BJ (cell line): ENCODE measurements around the gene GOLGA6B. TPM values are rescaled to one million over a fixed set of nuclear protein-coding genes. Genes with fewer than 3 reads are reported as not detected.

Source experiments
- CTCF ChIA-PET: fragments of 350-600 bp; formaldehyde crosslinking; extraction: SDS; loops from one replicate; lab custom pipeline; 2021; ENCODE audit warnings: antibody characterized with exemption, inconsistent platforms; lab: Yijun Ruan, JAX
- POLR2A ChIA-PET: fragments of 300-600 bp; sonication (Branson Sonifier 250); formaldehyde crosslinking; extraction: SDS; loops from one replicate; lab custom pipeline; 2021; ENCODE audit warnings: antibody characterized with exemption; lab: Charles Lee
- DNase-seq: peaks from one replicate; pipeline ENCODE4 v3.0.0-alpha.2; 2011; ENCODE audit warnings: low read depth
- H3K27me3 ChIP-seq: 2 replicates; pipeline ENCODE4 v1.6.0; 2011; ENCODE audit warnings: low read length; ENCODE audit not compliant: control insufficient read depth, insufficient read depth
- H3K36me3 ChIP-seq: 2 replicates; pipeline ENCODE4 v1.5.1; 2011; ENCODE audit warnings: low read length; ENCODE audit not compliant: control insufficient read depth, insufficient read depth
- H3K4me3 ChIP-seq: 2 replicates; pipeline ENCODE4 v1.5.1; 2011; ENCODE audit warnings: low read depth, mild to moderate bottlenecking, control low read depth, low read length
- polyA plus RNA-seq: library from polyadenylated mRNA; depleted of rRNA; stranded (reverse); fragments of >200 nt; gene quantifications from 2 replicates; pipeline ENCODE4 v1.2.3, GENCODE V29; 2011
- TF ChIP-seq, protein P1 (sequence below): IDR thresholded peaks from 2 replicates; pipeline ENCODE4 v1.5.1; 2011; ENCODE audit warnings: low read depth, mild to moderate bottlenecking, control low read depth, inconsistent platforms, low read length, moderate library complexity; ENCODE audit not compliant: insufficient read depth

GOLGA6B gene
- polyA plus RNA-seq, 1 experiment: not detected

DNA sequence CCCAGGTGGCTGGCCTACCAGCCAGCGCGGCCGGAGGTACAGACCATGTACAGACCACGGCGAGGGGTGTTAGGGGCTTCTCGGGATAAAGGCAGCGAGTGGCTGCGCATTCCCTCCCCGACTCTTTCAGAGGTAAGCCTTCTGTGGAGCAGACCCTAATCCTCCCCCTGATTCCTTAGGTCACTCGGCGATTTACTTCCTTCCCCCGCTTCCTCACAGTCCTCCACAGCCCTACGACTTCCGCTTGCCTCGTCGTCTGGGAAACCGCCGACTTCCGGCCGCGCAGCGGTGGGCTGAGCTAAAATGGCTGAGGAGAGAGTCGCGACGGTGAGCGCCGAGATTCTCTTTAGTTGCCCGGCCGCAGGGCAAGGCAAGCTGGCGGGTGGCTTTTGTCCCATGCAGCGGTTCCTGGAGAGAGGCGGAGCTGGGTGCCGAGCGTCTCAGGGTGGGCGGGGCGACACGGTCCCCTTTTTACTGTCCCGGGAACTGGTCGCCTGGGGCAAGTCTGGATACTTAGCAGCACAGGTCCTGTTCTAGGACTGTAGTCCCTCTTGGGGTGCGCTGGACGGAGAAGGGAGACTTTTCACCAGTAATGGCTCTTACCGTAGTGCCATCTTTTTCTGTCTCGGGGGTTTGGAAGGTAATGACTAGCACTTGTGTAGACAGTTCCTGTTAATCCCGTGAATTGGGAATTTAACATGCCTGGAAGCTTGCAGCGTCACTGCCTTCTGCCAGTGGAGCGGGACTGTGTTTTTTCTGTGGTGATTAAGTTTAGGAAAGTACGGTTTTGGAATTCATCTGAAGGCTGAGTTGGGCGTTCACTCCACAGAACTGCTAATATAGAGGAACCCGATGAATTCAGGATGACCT lies 31.7 kb downstream of the GOLGA6B start, which contains the start of the genes BBS4 and HIGD2B:
BBS4 (plus strand) TSS at position 283 of the 870 bp plus-strand sequence; CDS start at position 304, 21 bp downstream.
HIGD2B (minus strand) TSS at position 258 of the 870 bp plus-strand sequence. CDS start 9,808 bp downstream, outside the sequence.
- Histone ChIP-seq H3K27me3 (no peaks in the 10 kb centered on the region), H3K36me3 (no peaks in the 10 kb centered on the region), H3K4me3 (peak within 1 kb of the TSS; percentile 59)
- TF ChIP-seq, protein P1, sequence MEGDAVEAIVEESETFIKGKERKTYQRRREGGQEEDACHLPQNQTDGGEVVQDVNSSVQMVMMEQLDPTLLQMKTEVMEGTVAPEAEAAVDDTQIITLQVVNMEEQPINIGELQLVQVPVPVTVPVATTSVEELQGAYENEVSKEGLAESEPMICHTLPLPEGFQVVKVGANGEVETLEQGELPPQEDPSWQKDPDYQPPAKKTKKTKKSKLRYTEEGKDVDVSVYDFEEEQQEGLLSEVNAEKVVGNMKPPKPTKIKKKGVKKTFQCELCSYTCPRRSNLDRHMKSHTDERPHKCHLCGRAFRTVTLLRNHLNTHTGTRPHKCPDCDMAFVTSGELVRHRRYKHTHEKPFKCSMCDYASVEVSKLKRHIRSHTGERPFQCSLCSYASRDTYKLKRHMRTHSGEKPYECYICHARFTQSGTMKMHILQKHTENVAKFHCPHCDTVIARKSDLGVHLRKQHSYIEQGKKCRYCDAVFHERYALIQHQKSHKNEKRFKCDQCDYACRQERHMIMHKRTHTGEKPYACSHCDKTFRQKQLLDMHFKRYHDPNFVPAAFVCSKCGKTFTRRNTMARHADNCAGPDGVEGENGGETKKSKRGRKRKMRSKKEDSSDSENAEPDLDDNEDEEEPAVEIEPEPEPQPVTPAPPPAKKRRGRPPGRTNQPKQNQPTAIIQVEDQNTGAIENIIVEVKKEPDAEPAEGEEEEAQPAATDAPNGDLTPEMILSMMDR: no peak
- CTCF ChIA-PET: interaction anchor here (0.7 to 1.7 kb wide), 7 partner anchors 11 to 370 kb away, joined by 3 to 4 read pairs (median 3); no protein-coding TSS in a partner anchor
- POLR2A ChIA-PET: interaction anchor here (0.6 to 0.9 kb wide), 2 partner anchors 16 to 22 kb away, joined by 3 to 5 read pairs; no protein-coding TSS in a partner anchor
- DNase-seq: peak; percentile 49

DNA sequence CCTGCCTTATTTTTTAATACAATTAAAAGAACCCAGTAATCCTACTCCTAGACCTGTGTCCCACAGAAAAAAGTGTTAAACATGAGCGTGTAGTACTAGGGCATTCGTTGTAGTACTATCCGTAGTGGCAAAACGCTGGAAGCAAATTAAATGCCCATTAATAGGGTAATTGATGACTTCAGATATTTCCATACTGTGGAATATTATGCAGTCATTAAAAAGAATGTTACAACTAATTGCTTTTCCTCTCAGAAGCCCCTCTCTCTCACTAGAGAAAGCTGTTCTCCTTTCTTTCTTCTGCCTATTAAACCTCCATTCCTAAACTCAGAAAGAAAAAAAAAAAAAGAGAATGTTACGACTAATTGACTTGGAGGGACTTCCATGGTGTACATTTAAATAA lies 34.2 kb downstream of the GOLGA6B start:
- Histone ChIP-seq H3K36me3 (no peaks in the 10 kb centered on the region), H3K27me3 (no peaks in the 10 kb centered on the region), H3K4me3 (no peak overlapping the region)
- CTCF ChIA-PET: interaction anchor here (0.5 to 1.5 kb wide), 3 partner anchors 9 to 1422 kb away, joined by 3 to 4 read pairs (median 3); no protein-coding TSS in a partner anchor
- DNase-seq: no peak
- POLR2A ChIA-PET: no interaction called here
- TF ChIP-seq, protein P1: no peak

DNA sequence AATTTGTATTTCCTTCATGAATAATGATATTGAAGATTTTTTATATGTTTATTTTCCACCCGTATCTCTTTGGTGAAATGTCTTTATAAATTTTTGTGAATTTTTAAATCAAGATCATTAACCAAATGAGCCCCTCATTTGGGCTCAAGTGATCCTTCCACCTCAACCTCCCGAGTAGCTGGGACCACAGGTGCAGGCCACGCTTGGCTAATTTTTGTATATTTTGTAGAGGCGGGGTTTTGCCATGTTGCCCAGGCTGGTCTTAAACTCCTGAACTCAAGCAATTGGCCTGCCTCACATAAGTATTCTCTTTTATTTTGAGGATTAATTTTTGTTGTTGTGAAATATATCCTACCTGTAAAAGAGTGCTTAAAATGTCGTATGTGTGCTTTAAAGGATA lies 36.4 kb downstream of the GOLGA6B start:
- no peak for DNase-seq
- Histone ChIP-seq H3K27me3 (no peaks in the 10 kb centered on the region), H3K36me3 (no peaks in the 10 kb centered on the region), H3K4me3 (no peak overlapping the region)
- POLR2A ChIA-PET: no interaction called here
- TF ChIP-seq, protein P1: no peak
- CTCF ChIA-PET: no interaction called here

DNA sequence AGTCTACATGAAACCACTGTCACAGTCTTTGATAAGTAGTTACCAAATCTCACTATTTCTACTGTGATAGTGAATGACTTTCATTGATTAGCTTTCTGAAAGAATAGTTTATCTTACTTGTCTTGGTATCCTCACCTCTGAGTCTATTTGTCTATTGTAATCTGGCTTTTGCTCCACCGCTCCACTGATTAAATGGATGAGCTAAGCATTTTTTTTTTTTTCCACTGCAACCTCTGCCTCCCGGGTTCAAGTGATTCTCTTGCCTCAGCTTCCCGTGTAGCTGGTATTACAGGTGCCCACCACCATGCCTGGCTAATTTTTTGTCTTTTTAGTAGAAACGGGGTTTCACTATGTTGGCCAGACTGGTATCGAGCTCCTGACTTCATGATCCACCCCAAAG lies 44.4 kb downstream of the GOLGA6B start:
- TF ChIP-seq, protein P1: no peak
- ChIA-PET POLR2A (no interaction called here), CTCF (no interaction called here)
- Histone ChIP-seq H3K4me3 (no peak overlapping the region), H3K27me3 (no peaks in the 10 kb centered on the region), H3K36me3 (no peaks in the 10 kb centered on the region)
- DNase-seq: no peak

DNA sequence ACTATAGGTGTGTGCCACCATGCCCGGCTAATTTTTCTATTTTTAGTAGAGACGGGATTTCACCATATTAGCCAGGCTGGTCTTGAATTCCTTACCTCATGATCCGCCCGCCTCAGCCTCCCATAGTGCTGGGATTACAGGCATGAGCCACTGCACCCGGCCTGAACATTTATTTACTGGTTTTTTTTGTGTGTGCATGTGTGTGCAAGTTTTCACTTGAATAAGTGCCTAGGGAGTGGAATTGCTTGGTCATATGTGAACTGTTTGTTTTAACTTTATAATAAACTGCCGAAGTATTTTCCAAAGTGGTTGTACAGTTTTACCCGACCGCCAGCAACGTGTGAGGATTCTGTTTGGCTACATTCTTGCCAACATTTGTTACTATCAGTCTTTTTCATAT lies 45.6 kb downstream of the GOLGA6B start:
- H3K4me3 ChIP-seq: no peak overlapping the region
- no peak for DNase-seq
- H3K36me3 ChIP-seq: no peaks in the 10 kb centered on the region
- CTCF ChIA-PET: interaction anchor here (0.8 kb wide), 1 partner anchor 283 kb away, joined by 3 read pairs; no protein-coding TSS in a partner anchor
- TF ChIP-seq, protein P1: no peak
- POLR2A ChIA-PET: no interaction called here
- H3K27me3 ChIP-seq: no peaks in the 10 kb centered on the region
